DOHH2 (cell line): ENCODE data around the gene COL4A2.

Experiments used
- CTCF ChIP-seq: fragments of 200-600 bp; sonication (generic); IDR thresholded peaks from one replicate; pipeline ENCODE4 v1.5.1; 2014; ENCODE audit warnings: antibody characterized with exemption, mild to moderate bottlenecking, low read depth, low read length; ENCODE audit not compliant: poor library complexity, severe bottlenecking
- EZH2phosphoT487 ChIP-seq: fragments of 200-600 bp; sonication (generic); IDR thresholded peaks from 2 replicates; pipeline ENCODE4 v1.6.1; 2017; ENCODE audit warnings: borderline replicate concordance, mild to moderate bottlenecking, antibody characterized with exemption, low read length, moderate library complexity, mixed read lengths

DNA sequence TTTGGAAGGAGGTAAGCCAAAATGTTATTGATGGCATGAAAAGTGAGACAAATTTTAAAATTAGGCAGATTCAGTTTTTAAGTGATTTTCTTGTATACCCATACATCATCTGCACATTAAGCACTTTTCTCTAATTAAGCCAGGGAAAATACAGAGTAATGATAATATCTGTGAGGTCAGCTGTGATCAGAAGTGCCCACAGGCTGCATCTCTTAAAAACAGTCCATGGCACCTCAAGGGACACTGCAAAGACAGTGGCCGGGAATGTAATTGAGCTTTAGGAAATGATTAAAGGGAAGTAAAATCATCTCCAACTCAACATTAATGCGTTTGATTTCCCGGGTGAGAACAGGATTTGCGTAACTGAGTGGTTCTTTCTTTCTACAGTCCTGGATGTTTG lies 2.1 kb upstream of the COL4A2 start:
- TF ChIP-seq CTCF (no peak), EZH2phosphoT487 (no peak)
